Mesodermal cell (in vitro differentiated cells): ENCODE results near the gene HEATR5B.

Experiments
- H3K27ac ChIP-seq: 2 replicates; pipeline ENCODE4 v1.7.0; 2013; ENCODE audit warnings: mild to moderate bottlenecking, low read depth, low read length, moderate library complexity; ENCODE audit not compliant: severe bottlenecking
- H3K36me3 ChIP-seq: 2 replicates; pipeline ENCODE4 v1.7.1; 2013; ENCODE audit warnings: mild to moderate bottlenecking, low read length, moderate library complexity; ENCODE audit not compliant: control insufficient read depth, insufficient read depth
- H3K4me1 ChIP-seq: one replicate; pipeline ENCODE4 v1.7.1; 2013; ENCODE audit warnings: mild to moderate bottlenecking, low read length; ENCODE audit not compliant: insufficient read depth, control insufficient read depth, poor library complexity, severe bottlenecking
- H3K4me3 ChIP-seq: 2 replicates; pipeline ENCODE4 v1.7.0; 2013; ENCODE audit warnings: low read length, control low read depth, mild to moderate bottlenecking; ENCODE audit not compliant: insufficient read depth, poor library complexity, severe bottlenecking; ENCODE audit errors: extremely low read depth
- H3K9me3 ChIP-seq: 2 replicates; pipeline ENCODE4 v1.7.1; 2013; ENCODE audit warnings: mild to moderate bottlenecking, low read length, moderate library complexity; ENCODE audit not compliant: control insufficient read depth
- WGBS, 2 experiments: methylation state at CpG; one replicate each; pipeline ENCODE4 v1.1.5; 2013; ENCODE audit warnings: missing lambda C conversion rate in 2 of 2; ENCODE audit not compliant: insufficient coverage in 2 of 2; 5-methylcytosine and 5-hydroxymethylcytosine counted together

The HEATR5B gene

GRCh38 chr2:36965206-36965605, 119.0 kb downstream of the HEATR5B start:
- no CpG with 5 or more reads among the region's 2 CpGs for WGBS, 2 experiments

DNA sequence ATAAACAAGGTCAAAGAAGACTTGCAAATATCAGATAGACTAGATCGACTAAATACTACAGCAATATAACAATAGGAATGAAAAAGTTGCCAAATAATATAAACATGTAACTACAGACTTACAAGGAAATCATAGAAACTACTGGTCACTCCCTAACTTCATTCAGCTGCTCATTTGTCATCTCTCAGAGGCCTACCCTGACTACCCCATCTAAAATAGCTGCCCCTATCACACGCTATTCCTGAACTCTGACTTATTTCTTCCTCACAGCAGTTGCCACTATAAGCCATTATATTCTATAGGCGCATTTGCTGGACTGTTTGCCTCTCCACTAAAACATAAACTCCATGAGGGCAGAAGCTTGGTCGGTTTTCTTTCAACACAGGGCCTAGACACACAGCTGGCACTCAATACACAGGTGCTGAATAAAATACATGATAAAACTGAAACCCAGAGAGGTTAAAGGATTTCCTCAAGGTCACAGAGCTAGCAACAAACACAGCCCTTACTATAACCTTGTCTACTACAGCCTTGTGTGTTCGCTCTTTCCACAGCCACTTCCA, 119.6 kb downstream of the HEATR5B start:
- WGBS, 2 experiments: 70 to 86% methylated on average over 2 to 4 of the region's 5 CpGs
- Histone ChIP-seq H3K4me1 (peaks cover 11% of the 10 kb centered on the region), H3K4me3 (peak overlapping the region; percentile 82), H3K36me3 (no peaks in the 10 kb centered on the region), H3K27ac (no peak overlapping the region), H3K9me3 (no peaks in the 10 kb centered on the region)

More at GRCh38 chr2:36965206-36965605, 119.0 kb downstream of the HEATR5B start:
- no peak overlapping the region for H3K27ac ChIP-seq
- peaks cover 11% of the 10 kb centered on the region for H3K4me1 ChIP-seq
- H3K36me3 ChIP-seq: no peaks in the 10 kb centered on the region
- peak overlapping the region; percentile 82 for H3K4me3 ChIP-seq
- H3K9me3 ChIP-seq: no peaks in the 10 kb centered on the region

DNA sequence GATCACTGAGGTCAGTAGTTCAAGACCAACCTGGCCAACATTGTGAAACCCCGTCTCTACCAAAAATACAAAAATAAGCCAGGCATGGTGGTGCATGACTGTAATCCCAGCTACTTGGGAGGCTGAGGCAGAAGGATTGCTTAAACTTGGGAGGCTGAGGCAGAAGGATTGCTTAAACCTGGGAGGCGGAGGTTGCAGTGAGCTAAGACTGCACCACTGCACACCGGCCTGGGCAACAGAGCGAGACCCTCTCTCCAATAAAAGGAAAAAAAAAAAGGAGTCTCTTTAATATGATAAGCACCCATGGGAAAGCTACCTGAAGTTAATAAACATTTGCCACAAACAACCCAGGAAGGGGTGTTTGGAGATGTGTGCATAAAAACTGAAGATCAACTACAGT, 120.4 kb downstream of the HEATR5B start:
- Histone ChIP-seq H3K36me3 (no peaks in the 10 kb centered on the region), H3K27ac (no peak overlapping the region), H3K9me3 (no peaks in the 10 kb centered on the region), H3K4me3 (no peak overlapping the region), H3K4me1 (peaks cover 11% of the 10 kb centered on the region)
- WGBS, 2 experiments: 100% methylated on average over 1 of the region's 4 CpGs; no CpG with 5 or more reads in 1 of the 2 experiments

- no peak overlapping the region for H3K4me3 ChIP-seq
- H3K27ac ChIP-seq: no peak overlapping the region
- 33% methylated on average over 1 of the region's 4 CpGs; no CpG with 5 or more reads in 1 of the 2 experiments for WGBS, 2 experiments
Observed at GRCh38 chr2:36963106-36963505, 121.1 kb downstream of the HEATR5B start.

DNA sequence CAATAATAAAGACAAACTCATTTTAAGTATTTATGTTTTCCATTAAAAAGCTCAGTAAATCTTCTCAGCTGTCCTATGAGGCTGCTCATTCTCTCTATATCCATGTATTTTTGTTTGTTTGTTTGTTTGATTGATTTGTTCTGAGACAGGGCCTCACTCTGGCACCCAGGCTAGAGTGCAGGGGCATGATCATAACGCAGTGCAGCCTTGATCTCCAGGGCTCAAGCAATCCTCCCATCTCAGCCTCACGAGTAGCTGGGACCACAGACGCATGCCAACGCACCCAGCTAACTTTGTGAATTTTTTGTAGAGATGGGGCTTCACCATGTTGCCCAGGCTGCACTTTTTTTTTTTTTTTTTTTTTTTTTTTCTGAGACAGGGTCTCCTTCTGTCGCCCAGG, 123.4 kb downstream of the HEATR5B start:
- Histone ChIP-seq H3K36me3 (no peaks in the 10 kb centered on the region), H3K27ac (no peak overlapping the region), H3K4me3 (no peak overlapping the region), H3K4me1 (no peaks in the 10 kb centered on the region), H3K9me3 (no peaks in the 10 kb centered on the region)
- 80 to 97% methylated on average over 1 to 4 of the region's 5 CpGs for WGBS, 2 experiments

More at GRCh38 chr2:36963106-36963505, 121.1 kb downstream of the HEATR5B start:
- H3K4me1 ChIP-seq: peaks cover 7% of the 10 kb centered on the region
- no peaks in the 10 kb centered on the region for H3K9me3 ChIP-seq
- no peaks in the 10 kb centered on the region for H3K36me3 ChIP-seq

- Histone ChIP-seq H3K4me1 (no peaks in the 10 kb centered on the region), H3K36me3 (peaks cover 4% of the 10 kb centered on the region), H3K27ac (no peak overlapping the region), H3K9me3 (no peaks in the 10 kb centered on the region), H3K4me3 (no peak overlapping the region)
- WGBS, 2 experiments: no CpG with 5 or more reads among the region's 2 CpGs
Observed at GRCh38 chr2:36960005-36960675, 124.0 kb downstream of the HEATR5B start.

GRCh38 chr2:36954977-36955607, 129.1 kb downstream of the HEATR5B start:
- Histone ChIP-seq H3K4me1 (peaks cover 17% of the 10 kb centered on the region), H3K9me3 (no peaks in the 10 kb centered on the region), H3K36me3 (peaks cover 6% of the 10 kb centered on the region), H3K27ac (no peak overlapping the region), H3K4me3 (no peak overlapping the region)
- WGBS, 2 experiments: 83 to 96% methylated on average over 1 to 3 of the region's 6 CpGs

DNA sequence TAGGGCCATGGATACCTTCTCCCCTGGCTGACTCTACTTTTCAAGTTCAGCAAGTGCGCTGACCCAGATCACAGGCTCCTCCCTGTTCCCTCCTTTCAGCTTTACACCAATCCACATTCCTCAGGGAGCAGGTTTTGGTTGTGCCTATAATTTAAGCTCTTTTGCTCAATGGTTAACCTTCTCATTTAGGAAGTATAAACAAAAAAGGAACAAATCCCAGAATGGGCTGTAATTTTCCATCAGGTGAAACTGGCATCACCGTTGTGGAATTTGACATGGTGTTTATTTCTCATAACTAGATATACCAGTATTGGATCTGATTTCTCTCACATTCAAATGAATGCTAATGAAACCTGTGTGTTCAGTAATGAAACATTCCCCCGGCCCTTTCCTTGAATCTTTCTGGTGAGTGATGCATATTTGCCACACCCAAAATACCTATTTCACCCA, 131.4 kb downstream of the HEATR5B start:
- 83 to 93% methylated on average over 1 to 2 of the region's 3 CpGs for WGBS, 2 experiments

DNA sequence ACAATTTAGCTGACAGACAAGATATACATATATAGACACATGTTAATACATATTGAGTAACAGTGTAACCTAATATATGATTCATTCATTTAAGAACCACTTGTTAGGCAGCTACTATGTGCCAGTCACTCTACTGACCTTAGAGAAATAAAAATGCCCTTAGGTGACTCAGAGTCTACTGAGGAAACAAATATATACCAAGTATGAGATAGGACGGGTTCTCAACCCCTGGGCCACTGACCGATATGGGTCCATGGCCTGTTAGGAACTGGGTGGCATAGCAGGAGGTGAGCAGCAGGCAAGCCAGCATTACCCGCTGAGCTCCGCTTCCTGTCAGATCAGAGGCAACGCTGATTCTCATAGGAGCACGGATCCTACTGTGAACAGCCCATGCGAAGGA, 132.6 kb downstream of the HEATR5B start:
- H3K9me3 ChIP-seq: no peaks in the 10 kb centered on the region
- WGBS, 2 experiments: 61 to 83% methylated on average over 2 to 7 of the region's 7 CpGs
- no peak overlapping the region for H3K4me3 ChIP-seq
- H3K4me1 ChIP-seq: peaks cover 17% of the 10 kb centered on the region
- peak overlapping the region; percentile 49 for H3K27ac ChIP-seq
- peaks cover 6% of the 10 kb centered on the region for H3K36me3 ChIP-seq

More for the DNA sequence above, 131.4 kb downstream of the HEATR5B start:
- H3K36me3 ChIP-seq: peaks cover 6% of the 10 kb centered on the region
- no peak overlapping the region for H3K4me3 ChIP-seq
- H3K4me1 ChIP-seq: peaks cover 17% of the 10 kb centered on the region
- no peak overlapping the region for H3K27ac ChIP-seq
- no peaks in the 10 kb centered on the region for H3K9me3 ChIP-seq

DNA sequence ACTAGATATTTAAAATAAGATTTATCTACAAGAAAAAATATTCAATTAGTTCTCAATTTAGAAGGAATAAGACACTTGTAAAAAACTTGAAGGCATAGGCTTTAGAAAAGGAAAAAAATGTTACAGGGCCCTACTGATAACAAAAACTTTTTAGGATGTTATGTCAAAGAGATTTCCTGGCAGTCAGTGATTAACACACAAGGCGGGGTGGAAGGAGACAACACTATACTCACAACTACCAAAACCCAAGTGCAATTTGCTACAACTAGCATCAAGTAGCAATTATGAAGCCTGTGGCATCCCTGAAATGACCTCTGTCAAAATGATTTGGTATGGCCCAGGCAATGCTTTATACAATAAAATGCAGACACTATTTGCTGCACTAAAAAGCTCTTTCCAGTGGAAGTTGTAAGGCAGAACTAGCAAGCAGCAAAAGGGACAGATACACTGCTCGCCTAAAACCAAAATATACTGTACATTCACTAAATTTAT, 133.1 kb downstream of the HEATR5B start:
- no peaks in the 10 kb centered on the region for H3K9me3 ChIP-seq
- 100% methylated on average over 1 of the region's 2 CpGs; no CpG with 5 or more reads in 1 of the 2 experiments for WGBS, 2 experiments
- H3K4me1 ChIP-seq: peaks cover 17% of the 10 kb centered on the region
- no peak overlapping the region for H3K4me3 ChIP-seq
- peak overlapping the region; percentile 49 for H3K27ac ChIP-seq
- peaks cover 6% of the 10 kb centered on the region for H3K36me3 ChIP-seq
